ENCODE measurements around the gene ZNF384.

ZNF384 gene

DNA sequence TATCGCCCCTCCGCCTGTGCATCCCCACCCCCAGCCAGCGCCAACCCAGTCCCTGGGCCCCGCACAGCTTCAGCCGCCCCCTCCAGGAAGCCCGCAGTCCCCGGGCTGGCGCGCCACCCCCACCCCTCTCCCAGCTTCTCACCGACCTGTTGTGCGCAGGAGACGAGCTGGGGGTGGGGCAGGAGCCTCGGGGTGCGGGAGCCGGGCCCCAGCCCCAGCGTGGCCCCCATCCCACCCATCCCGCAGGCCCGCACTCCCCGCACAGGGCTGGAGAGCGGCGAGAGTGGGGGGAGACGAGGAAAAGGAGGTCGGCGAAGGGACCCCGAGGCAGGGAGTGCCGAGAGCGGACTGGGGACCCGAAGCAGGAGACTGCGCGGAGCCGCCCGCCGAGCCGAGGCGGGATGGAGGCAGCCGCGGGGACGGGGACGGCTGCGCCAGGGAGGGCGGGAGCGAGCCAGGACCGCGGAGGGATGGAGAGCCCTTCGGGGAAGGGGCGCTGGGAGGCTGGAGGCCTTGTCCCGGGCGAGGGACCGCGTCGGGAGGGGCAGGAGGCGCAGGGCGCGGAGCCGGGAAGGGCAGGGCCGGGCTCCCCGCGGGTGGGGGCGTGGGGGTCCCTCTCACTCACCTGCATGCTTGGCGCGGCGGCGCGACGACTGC is 10.9 kb upstream of the ZNF384 start (continued):
- TF ChIP-seq KLF1 (tag by site-specific recombination; IDR thresholded peaks at IDR 0.05) (0 out of 2 replicates have a peak, but pooled peaks have one; percentile 31), ZBTB1 (tag by site-specific recombination; IDR thresholded peaks at IDR 0.05) (0 out of 2 replicates have a peak, but pooled peaks have one; percentile 39), ZNF837 (tag by site-specific recombination; IDR thresholded peaks at IDR 0.05) (no peak)

DNA sequence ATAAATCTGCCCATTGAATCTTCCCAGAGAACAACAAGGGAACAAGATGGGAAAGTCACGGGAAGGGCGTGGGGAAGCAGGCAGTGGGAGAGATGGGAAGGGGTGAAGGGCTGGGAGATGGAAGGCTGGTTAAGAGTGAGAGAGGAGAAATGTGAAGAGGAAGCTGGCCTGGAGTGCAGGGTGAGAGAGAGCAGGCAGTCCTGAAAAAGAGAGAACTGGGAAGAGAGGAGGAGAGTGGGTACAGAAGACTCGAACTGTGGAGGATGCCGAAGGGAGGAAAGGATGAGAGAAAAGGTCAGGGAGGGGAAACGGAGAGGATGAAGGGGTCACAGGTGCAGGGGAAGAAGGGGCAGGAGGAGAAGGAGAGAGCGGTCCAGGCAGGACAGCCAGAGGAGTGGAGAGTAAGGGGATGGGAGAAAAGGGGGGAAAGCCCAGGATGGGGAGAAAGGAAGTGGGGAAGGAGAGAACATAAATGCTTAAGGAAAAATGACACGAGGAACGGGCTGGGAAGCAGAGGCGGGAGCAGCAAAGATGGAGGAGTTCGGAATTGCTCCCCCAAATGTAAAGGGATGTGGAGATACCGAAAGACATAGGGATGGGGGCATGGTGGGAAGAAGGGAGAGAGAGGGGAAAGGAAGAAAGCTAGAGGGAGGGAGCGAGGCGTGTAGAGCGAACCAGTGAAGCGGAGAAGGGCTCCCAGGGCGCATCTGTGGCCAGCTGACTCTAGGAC is 10.2 kb upstream of the ZNF384 start:
- Histone ChIP-seq H3K9me3 (ENCODE audit: control insufficient read depth, insufficient read depth, low read depth, low read length) (no peaks in the 10 kb centered on the region), H3K4me3 (ENCODE audit: low read depth, low read length) (peak overlapping the region; percentile 55), H3K4me1 (ENCODE audit: control insufficient read depth, insufficient read depth, low read length) (no peaks in the 10 kb centered on the region), H3K27ac (ENCODE audit: extremely low read depth, low read depth, low read length) (no peak overlapping the region), H3K36me3 (ENCODE audit: control insufficient read depth in 2 of 2, insufficient read depth in 1 of 2, low read length in 2 of 2) (peaks cover 0 to 11% of the 10 kb centered on the region in 2 experiments; a peak in 1 of 3 replicates)
- CTCF ChIA-PET: interaction anchor here (0.9 to 1.5 kb wide), 5 partner anchors 81 to 137 kb away, joined by 3 to 9 read pairs (median 4); no protein-coding TSS in a partner anchor
- POLR2A ChIA-PET: interaction anchor here (0.7 to 2.5 kb wide), 4 partner anchors 10 to 165 kb away, joined by 4 to 16 read pairs (median 4); partner anchors contain the start of genes COPS7A, GAPDH and ZNF384
- TF ChIP-seq ZNF621 (tag by site-specific recombination; IDR thresholded peaks at IDR 0.05) (no peak), GLIS1 (tag by site-specific recombination; IDR thresholded peaks at IDR 0.05) (0 out of 2 replicates have a peak, but pooled peaks have one; percentile 9), ZNF426 (tag by site-specific recombination; IDR thresholded peaks at IDR 0.05) (no peak), PRDM1 (tag by site-specific recombination; IDR thresholded peaks at IDR 0.05) (peak; percentile 100), ZNF366 (tag by site-specific recombination; conservative IDR thresholded peaks at IDR 0.05) (peak; percentile 99), ZNF37A (tag by site-specific recombination; IDR thresholded peaks at IDR 0.05) (no peak), ZNF585B (tag by site-specific recombination; IDR thresholded peaks at IDR 0.05) (no peak), ZNF214 (tag by site-specific recombination; IDR thresholded peaks at IDR 0.05; ENCODE audit: borderline replicate concordance) (no peak), ZNF692 (tag by site-specific recombination; IDR thresholded peaks at IDR 0.05) (no peak), ZNF416 (tag by site-specific recombination; IDR thresholded peaks at IDR 0.05) (no peak), SP7 (tag by site-specific recombination; IDR thresholded peaks at IDR 0.05) (no peak), TRIM28 (IDR thresholded peaks at IDR 0.05; ENCODE audit: borderline replicate concordance, low read length) (no peak), IKZF3 (tag by site-specific recombination; IDR thresholded peaks at IDR 0.05) (0 out of 2 replicates have a peak, but pooled peaks have one; percentile 32), ZIC2 (tag by site-specific recombination; IDR thresholded peaks at IDR 0.05) (no peak), ZNF776 (tag by site-specific recombination; IDR thresholded peaks at IDR 0.05; ENCODE audit: borderline replicate concordance) (0 out of 2 replicates have a peak, but pooled peaks have one; percentile 9), ZNF76 (tag by site-specific recombination; IDR thresholded peaks at IDR 0.05; ENCODE audit: borderline replicate concordance, low read depth) (peak; percentile 49), ZNF626 (tag by site-specific recombination; IDR thresholded peaks at IDR 0.05) (no peak), MZF1 (tag by site-specific recombination; IDR thresholded peaks at IDR 0.05; ENCODE audit: borderline replicate concordance) (no peak), ZNF670 (tag by site-specific recombination; IDR thresholded peaks at IDR 0.05; ENCODE audit: low read depth) (0 out of 2 replicates have a peak, but pooled peaks have one; percentile 47), SALL2 (tag by site-specific recombination; IDR thresholded peaks at IDR 0.05; ENCODE audit: borderline replicate concordance) (no peak), ZNF529 (tag by site-specific recombination; IDR thresholded peaks at IDR 0.05; ENCODE audit: insufficient replicate concordance) (no peak), ZBTB21 (tag by site-specific recombination; IDR thresholded peaks at IDR 0.05) (0 out of 2 replicates have a peak, but pooled peaks have one; percentile 25), ZNF473 (tag by site-specific recombination; IDR thresholded peaks at IDR 0.05) (no peak), KLF16 (tag by site-specific recombination; IDR thresholded peaks at IDR 0.05) (0 out of 2 replicates have a peak, but pooled peaks have one; percentile 29), ZBTB48 (tag by site-specific recombination; IDR thresholded peaks at IDR 0.05) (0 out of 2 replicates have a peak, but pooled peaks have one; percentile 17), ZNF335 (tag by site-specific recombination; conservative IDR thresholded peaks at IDR 0.05) (0 out of 2 replicates have a peak, but pooled peaks have one; percentile 16), ZBTB17 (tag by site-specific recombination; IDR thresholded peaks at IDR 0.05) (peak; percentile 66), ZNF23 (tag by site-specific recombination; IDR thresholded peaks at IDR 0.05; ENCODE audit: borderline replicate concordance) (no peak), ZNF501 (tag by site-specific recombination; IDR thresholded peaks at IDR 0.05) (no peak), ZNF510 (tag by site-specific recombination; IDR thresholded peaks at IDR 0.05; ENCODE audit: insufficient replicate concordance) (no peak), ZNF629 (tag by site-specific recombination; IDR thresholded peaks at IDR 0.05) (0 out of 2 replicates have a peak, but pooled peaks have one; percentile 15)
- TF ChIP-seq, protein P1, sequence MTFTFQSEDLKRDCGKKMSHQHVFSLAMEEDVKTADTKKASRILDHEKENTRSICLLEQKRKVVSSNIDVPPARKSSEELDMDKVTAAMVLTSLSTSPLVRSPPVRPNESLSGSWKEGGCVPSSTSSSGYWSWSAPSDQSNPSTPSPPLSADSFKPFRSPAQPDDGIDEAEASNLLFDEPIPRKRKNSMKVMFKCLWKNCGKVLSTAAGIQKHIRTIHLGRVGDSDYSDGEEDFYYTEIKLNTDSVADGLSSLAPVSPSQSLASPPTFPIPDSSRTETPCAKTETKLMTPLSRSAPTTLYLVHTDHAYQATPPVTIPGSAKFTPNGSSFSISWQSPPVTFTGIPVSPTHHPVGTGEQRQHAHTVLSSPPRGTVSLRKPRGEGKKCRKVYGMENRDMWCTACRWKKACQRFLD (tag by site-specific recombination; IDR thresholded peaks at IDR 0.05): no peak
